Measurements from ENCODE around the gene WDR26.

Gene WDR26

DNA sequence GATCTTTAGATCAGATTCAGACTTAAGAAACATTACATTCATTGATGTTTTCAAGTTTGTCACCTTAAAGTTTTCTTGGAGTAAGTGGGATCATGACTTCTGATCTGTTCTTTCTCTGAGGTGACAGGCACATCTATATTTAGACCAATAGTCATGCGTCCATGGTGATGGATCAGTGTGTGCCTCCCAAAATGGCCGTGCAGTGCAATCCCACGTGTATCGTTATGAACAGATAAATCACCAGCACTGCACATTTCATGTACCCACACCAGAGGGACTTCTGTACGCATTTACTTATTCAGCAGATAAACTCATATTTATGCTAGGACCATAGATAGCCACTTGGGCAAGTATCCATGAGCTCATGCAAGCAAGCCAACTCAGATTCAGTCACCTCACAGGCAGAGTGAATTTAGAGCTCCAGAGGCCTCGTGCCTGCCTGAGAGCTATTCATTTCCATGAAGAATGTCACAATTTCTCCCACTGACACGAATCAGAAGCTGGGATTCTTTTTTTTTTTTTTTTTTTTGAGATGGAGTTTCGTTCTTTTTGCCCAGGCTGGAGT is 13.9 kb upstream of the WDR26 start:
- no peak overlapping the region for H3K27ac ChIP-seq
- no peak for TF ChIP-seq ZFX (IDR thresholded peaks at IDR 0.05; ENCODE audit: borderline replicate concordance)
- TF ChIP-seq, protein P1, sequence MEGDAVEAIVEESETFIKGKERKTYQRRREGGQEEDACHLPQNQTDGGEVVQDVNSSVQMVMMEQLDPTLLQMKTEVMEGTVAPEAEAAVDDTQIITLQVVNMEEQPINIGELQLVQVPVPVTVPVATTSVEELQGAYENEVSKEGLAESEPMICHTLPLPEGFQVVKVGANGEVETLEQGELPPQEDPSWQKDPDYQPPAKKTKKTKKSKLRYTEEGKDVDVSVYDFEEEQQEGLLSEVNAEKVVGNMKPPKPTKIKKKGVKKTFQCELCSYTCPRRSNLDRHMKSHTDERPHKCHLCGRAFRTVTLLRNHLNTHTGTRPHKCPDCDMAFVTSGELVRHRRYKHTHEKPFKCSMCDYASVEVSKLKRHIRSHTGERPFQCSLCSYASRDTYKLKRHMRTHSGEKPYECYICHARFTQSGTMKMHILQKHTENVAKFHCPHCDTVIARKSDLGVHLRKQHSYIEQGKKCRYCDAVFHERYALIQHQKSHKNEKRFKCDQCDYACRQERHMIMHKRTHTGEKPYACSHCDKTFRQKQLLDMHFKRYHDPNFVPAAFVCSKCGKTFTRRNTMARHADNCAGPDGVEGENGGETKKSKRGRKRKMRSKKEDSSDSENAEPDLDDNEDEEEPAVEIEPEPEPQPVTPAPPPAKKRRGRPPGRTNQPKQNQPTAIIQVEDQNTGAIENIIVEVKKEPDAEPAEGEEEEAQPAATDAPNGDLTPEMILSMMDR (IDR thresholded peaks at IDR 0.05), result no peak

DNA sequence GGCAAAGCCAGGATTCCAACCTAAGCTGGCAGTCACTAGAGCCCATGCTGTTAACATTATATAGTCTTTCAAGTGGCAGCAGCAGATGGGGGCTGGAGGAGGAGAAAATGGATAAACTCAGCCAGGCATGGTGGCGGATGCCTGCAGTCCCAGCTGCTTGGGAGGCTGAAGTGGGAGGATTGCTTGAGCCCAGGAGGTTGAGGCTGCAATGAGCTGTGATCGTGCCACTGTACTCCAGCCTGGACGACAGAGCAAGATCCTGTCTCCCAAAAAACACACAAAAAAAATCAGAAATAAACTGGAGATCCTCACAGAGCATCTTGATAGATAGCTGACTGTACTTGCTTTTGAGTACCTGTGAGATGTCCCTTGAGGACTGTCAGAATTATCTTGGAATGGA is 13.4 kb upstream of the WDR26 start:
- no peak overlapping the region for H3K27ac ChIP-seq
- TF ChIP-seq, protein P1 (IDR thresholded peaks at IDR 0.05), result no peak
- no peak for TF ChIP-seq ZFX (IDR thresholded peaks at IDR 0.05; ENCODE audit: borderline replicate concordance)

DNA sequence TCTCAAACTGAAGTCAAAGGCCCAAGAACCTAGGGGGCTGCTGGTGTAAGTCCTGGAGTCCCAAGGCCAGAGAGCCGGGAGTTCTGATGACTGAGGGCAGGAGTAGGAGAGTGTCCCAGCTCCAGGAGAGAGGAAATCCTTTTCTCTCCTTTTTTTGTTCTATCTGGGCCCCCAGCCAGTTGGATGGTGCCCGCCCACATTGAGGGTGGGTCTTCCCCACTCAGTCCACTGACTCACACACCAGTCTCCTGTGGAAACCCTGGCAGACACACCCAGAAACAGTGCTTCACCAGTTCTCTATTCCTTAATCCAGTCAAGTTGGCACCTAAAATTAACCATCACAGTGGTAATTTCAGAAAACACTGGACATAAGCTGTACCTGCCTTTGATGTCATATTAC is 12.7 kb upstream of the WDR26 start:
- TF ChIP-seq ZFX (IDR thresholded peaks at IDR 0.05; ENCODE audit: borderline replicate concordance), result no peak
- TF ChIP-seq, protein P1 (IDR thresholded peaks at IDR 0.05), result no peak
- H3K27ac ChIP-seq, result no peak overlapping the region

DNA sequence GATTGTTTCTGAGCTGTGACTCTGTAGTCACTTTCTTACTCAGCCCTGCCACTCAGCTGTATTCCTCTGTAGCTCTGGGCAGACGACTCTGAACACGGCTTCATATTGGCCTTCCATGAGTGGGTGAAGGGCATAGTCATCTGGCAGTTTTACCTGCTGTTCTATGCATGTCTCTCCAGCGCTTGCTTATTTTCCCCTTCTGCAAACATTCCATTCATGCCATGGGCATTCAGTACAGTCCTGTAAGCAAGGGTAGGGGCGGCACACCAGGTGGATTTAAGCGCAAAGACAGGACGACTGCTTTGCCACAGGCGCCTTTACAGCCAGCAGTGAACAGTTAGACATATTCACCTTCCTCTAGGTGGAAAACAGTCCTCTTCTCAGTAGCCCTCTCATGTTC is 4.4 kb upstream of the WDR26 start:
- no peak overlapping the region for H3K27ac ChIP-seq
- TF ChIP-seq, protein P1 (IDR thresholded peaks at IDR 0.05), result no peak
- no peak for TF ChIP-seq ZFX (IDR thresholded peaks at IDR 0.05; ENCODE audit: borderline replicate concordance)

DNA sequence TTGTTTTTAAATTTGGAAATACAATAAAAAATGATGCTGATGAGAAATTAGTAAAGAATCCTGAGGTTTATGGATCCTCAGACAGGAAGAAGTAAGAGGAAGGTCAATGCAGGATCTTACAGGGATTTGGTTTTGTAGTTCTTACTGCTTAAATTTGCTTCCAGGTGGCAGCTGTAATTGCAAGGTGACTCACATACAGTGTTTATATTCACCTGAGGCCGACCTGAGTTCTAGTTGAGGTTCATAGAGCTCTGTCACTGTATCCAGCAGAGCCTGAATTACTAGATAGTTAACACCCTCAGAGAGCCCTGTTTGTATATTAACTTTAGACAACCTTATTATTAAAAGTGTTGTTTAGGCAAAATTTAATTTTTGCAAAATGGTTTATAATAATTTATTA is 1.4 kb upstream of the WDR26 start:
- TF ChIP-seq, protein P1 (IDR thresholded peaks at IDR 0.05), result no peak
- no peak for TF ChIP-seq ZFX (IDR thresholded peaks at IDR 0.05; ENCODE audit: borderline replicate concordance)
- H3K27ac ChIP-seq, result peak overlapping the region; percentile 71

DNA sequence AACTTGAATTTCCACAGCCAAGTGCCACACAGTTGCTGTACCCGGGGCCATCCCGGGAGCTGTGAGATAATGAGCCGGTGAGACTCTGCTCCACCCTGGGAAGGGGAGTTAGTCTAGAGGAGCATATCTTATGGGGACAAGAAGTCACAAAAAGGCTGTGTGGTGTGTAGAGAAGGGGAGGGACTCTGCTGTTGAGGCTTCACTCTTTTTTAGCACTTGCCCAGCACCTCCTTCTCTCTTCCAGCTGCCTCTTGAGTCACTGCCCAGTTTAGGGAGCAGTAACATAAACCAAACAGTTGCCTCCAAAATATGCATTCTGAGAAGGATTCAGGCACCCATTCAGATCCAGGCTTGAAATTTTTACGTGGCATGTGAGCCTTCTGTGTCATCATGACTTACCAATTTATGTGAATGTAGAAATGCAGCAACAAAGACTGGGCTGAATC is 744 bp upstream of the WDR26 start:
- H3K27ac ChIP-seq, result peak overlapping the region; percentile 71
- TF ChIP-seq ZFX (IDR thresholded peaks at IDR 0.05; ENCODE audit: borderline replicate concordance), result no peak
- TF ChIP-seq, protein P1 (IDR thresholded peaks at IDR 0.05), result no peak

DNA sequence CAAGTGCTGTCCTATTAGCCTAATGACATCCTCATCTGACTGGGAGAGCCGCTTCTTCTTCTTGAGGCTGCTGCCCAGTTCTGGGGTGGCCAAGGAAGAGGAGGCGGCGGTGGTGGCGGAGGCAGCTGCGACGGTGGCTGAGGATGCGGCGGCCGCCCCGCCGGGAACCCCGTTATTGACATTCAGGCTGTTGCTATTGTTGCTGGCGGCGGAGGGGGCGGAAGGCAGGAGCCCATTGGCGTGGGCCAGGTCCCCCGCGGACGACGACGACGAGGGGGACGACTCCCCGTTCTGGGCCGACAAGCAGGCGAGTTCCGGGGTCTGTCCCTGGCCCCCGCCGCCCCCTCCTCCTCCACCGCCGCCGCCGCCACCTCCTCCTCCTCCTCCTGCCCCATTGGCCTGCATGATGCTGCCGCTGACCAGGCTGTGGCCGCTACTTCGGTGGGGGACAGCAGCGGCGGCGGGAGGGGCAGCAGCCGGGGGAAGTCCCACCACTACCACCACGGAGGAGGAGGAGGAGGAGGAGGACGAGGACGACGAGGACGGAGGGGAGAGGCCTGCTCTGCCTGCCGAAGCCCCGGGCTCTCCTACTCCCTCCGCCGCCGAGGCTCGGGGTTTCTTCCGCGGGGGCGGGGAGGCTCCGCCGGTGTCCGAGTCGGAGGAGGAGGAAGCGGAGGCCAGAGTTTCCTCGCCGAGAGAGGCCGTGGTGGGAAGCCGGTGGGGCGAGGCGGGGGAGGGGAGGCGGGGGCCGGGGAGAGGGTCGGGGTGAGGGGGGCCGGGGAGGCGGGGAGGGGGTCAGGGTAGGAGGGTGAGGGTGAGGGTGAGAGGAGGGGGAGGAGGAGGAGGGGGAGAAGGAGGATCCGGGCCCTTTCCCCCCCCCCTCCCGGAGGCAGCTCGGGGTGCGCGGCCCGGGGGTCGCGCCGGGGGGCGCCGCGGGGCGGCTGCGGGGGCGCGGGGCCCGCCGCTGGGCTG is 610 bp downstream of the WDR26 start:
- TF ChIP-seq, protein P1 (IDR thresholded peaks at IDR 0.05), result no peak
- no peak for TF ChIP-seq ZFX (IDR thresholded peaks at IDR 0.05; ENCODE audit: borderline replicate concordance)
- peak overlapping the region; percentile 71 for H3K27ac ChIP-seq

Measured in 22Rv1 (cell line).